PC-9 (cell line): ENCODE measurements around the gene FOXA2.

Experiments
- EZH2 ChIP-seq: fragments of 200-600 bp; sonication (generic); IDR thresholded peaks from 2 replicates; pipeline ENCODE4 v1.8.0; 2017; ENCODE audit warnings: antibody characterized with exemption, low read depth
- TF ChIP-seq, protein P1 (sequence below): fragments of 200-600 bp; sonication (generic); conservative IDR thresholded peaks from 2 replicates; pipeline ENCODE4 v1.6.1; 2017; ENCODE audit warnings: mixed run types, antibody characterized with exemption, mild to moderate bottlenecking, moderate library complexity

DNA sequence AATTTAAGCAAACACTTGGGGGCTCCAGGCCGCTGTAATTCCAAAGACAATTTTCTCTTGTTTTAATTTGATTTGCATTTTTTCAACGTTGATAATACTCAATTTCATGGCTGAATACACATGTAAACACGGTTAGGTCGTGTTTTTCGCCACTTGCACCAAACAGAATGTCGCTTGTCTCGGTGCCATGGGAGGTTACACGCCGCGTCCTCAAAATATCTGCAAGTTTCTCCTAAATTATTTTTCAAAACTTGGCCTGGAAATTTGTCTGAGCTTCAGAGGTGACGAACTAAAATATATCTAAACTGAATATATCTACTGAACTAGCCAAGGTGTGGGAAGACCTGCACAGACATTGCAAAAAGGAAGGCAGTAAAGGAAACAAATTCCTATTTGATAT, 15.0 kb downstream of the FOXA2 start:
- TF ChIP-seq, protein P1, sequence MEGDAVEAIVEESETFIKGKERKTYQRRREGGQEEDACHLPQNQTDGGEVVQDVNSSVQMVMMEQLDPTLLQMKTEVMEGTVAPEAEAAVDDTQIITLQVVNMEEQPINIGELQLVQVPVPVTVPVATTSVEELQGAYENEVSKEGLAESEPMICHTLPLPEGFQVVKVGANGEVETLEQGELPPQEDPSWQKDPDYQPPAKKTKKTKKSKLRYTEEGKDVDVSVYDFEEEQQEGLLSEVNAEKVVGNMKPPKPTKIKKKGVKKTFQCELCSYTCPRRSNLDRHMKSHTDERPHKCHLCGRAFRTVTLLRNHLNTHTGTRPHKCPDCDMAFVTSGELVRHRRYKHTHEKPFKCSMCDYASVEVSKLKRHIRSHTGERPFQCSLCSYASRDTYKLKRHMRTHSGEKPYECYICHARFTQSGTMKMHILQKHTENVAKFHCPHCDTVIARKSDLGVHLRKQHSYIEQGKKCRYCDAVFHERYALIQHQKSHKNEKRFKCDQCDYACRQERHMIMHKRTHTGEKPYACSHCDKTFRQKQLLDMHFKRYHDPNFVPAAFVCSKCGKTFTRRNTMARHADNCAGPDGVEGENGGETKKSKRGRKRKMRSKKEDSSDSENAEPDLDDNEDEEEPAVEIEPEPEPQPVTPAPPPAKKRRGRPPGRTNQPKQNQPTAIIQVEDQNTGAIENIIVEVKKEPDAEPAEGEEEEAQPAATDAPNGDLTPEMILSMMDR = no peak
- TF ChIP-seq EZH2 = no peak
